HG02840 (cell line): ENCODE data around the gene RNF40.

Experiments
- ATAC-seq: cut with Tn5 transposase; IDR thresholded peaks from one replicate; pipeline ENCODE4 v1.9.1; 2021; ENCODE audit warnings: mild to moderate bottlenecking, moderate library complexity, moderate number of reproducible peaks; ENCODE audit not compliant: unreplicated experiment, low FRiP score

RNF40 gene

DNA sequence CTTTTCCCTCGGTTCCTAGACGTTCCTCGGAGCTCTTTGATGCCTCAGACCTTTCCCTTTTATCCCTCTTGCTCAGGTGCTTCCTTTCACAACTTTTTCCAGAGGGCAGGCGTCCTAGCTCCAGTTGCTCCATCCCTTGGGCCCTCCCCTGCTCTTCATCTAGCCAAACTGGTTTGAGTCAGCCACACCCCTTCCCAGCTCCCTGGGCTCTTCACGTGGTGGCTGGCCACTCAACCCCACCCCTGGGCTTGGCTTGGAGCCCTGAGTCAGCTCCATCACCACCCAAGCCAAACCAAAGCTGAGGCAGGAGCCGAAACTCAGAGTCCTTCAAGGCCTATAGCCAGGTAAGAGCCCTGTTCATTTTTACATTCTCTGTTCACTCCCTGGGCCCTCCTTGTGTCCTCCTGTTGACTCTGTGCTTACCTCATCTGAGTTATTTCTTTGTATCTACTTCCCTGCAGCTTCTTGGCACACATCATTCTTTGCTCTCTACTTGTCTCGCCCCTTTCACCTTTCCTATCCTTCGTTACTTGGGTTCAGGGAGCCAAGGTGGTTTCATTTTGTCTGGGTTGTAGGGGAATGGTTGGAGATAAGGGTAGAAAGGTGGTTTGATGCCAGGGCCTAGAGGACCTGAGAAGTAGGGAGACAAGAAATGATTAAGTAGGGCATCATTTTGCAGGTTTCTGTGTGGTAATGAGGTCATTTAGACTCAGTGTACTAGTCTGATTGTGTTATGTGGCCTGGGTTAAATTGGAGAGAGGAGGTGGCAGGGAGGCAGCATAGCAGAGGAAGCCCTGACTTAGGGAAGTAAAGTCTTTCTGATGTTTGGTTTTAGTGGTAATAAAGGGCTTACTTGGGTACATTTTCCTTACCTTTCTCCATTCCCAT is 21.5 kb upstream of the RNF40 start:
- no peak for ATAC-seq

DNA sequence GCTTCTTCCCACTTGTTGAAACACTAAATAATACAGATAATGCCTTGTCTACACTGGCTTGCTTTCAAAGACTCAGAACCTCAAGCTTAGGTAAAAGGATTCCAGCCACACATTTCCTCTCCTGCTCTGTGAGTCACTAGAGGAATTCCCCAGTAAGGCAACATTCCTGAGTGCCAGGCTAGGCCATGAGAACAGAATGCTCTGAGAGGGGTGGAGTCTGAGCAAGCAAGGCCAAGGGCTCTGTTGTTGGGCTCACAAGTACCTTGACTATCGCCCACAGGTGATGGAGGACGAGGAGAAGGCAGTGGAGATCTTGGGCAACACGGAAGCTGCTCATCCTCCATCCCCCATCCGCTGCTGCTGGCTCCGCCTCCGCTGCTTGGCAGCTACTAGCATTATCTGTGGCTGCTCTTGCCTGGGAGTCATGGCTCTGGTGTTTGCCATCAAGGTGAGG is 20.6 kb upstream of the RNF40 start:
- no peak for ATAC-seq

- ATAC-seq, result no peak
Observed at GRCh38 chr16:30743716-30744115, 18.4 kb upstream of the RNF40 start.

DNA sequence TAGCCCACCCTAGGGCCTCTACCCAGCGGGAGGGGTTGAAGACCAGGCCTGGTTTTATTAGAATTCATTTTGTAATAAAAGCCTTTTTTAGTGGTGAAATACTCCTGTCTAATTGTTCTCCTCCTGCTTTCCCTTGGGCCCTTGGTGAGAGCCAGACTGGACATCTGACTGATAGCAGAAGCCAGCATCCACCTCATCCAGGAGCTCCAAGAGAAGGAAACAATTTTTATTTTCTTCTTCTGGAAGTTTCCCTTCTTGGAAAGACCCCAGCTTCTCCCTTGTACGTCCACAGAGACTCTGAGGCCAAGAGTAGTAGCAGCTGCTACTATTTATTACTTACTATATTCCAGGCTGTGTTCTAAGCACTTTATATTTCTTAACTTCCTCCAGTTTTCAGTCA is 17.9 kb upstream of the RNF40 start:
- no peak for ATAC-seq

DNA sequence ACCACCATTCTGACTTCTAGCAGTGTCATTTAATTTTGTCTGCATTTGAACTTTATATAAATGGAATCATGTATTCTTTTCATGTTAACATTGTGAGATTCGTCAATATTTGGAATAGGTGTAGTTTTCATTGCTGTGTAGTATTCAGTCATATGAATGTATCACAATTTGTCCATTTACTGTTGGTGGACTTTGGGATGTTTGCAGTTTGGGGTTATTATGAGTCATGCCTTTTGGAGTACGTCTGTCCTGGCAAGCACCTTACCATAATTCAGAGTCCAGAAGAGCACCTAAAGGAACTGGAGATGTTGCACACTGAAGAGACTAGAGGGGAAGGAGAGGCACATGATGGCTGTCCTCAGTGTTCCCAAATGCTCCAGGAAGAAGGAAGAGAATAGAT is 17.0 kb upstream of the RNF40 start:
- ATAC-seq, result no peak

- ATAC-seq, result no peak
Observed at GRCh38 chr16:30746638-30747175, 15.4 kb upstream of the RNF40 start.

GRCh38 chr16:30747331-30747730 is 14.8 kb upstream of the RNF40 start:
- ATAC-seq, result no peak

- peak; percentile 97 for ATAC-seq
Observed at GRCh38 chr16:30747799-30748633, 14.1 kb upstream of the RNF40 start, which contains the start of gene PHKG2. Gene PHKG2, plus strand, starts transcription at chr16:30748425. Its CDS starts 396 bp downstream, at chr16:30748821.

DNA sequence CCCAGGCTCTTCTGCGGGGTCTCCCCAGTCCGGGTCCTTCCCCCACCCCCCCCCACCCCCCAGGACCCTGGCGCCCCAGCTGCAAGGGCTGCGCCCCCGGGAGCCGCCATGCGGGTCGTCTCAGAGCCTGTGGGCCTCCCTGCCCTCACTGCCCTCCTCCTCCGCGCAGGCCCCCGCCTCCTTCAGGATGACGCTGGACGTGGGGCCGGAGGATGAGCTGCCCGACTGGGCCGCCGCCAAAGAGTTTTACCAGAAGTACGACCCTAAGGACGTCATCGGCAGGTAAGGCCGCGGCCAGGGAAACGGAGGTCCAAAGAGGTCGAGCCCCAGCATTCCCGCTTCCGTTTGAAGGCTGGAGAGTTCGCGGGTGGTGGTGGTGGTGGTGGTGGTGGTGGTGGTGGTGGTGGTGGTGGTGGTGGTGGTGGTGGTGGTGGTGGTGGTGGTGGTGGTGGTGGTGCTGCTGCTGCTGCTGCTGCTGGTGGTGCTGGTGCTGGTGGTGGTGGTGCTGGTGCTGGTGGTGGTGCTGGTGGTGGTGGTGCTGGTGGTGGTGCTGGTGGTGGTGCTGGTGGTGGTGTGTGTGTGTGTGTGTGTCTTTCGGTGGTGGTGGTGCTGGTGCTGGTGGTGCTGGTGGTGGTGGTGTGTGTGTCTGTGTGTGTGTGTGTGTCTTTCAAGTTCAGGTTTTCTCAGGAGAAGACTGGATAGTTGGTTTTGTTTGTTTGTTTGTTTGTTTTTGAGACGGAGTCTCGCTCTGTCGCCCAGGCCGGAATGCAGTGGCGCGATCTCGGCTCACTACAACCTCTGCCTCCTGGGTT is 13.3 kb upstream of the RNF40 start:
- peak; percentile 14 for ATAC-seq

DNA sequence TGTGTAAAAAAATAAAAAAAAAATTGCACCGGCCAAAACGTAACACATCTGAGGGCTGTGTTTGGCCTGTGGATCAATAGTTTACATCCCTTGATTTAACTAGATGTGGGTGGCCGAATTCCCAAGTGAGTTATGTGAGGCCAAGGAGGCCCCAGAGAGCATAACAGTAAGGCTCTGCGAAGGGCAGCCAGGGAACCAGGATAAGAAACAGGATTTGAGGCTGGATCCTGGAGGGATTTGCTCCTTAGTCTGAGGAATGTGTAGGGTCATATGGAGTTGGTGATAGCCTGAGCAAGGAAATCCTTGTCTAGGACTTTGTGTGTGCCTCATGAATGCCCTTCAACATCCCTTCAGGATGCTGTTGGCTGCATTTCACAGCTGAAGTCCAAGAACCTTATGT is 11.9 kb upstream of the RNF40 start:
- ATAC-seq, result no peak

- no peak for ATAC-seq
Observed at GRCh38 chr16:30750876-30751465, 11.2 kb upstream of the RNF40 start.

- no peak for ATAC-seq
Observed at GRCh38 chr16:30753596-30753995, 8.5 kb upstream of the RNF40 start.

DNA sequence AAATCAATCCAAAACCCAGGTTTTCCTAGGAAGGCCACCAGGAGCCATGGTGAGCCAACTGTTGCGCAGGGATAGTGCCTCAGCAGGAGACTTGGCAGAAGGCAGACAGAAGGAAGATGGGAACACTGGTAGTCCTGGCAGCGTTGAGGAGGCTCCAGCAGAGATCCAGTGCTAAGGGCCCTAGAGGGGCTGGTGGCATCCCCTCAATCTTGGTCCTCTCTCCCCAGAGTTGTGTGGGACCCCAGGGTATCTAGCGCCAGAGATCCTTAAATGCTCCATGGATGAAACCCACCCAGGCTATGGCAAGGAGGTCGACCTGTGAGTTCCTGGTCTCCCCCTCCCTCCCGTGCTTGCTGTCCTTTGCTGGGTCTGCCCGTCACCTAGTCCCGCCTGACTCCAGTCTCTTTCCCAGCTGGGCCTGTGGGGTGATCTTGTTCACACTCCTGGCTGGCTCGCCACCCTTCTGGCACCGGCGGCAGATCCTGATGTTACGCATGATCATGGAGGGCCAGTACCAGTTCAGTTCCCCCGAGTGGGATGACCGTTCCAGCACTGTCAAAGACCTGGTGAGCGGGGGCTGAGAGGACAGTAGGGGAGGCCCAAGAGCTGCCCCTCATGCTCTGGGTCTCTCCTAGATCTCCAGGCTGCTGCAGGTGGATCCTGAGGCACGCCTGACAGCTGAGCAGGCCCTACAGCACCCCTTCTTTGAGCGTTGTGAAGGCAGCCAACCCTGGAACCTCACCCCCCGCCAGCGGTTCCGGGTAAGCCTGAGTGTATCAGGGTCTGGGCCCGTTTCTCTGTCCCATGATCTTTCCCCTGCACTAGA is 6.0 kb upstream of the RNF40 start:
- ATAC-seq, result no peak

DNA sequence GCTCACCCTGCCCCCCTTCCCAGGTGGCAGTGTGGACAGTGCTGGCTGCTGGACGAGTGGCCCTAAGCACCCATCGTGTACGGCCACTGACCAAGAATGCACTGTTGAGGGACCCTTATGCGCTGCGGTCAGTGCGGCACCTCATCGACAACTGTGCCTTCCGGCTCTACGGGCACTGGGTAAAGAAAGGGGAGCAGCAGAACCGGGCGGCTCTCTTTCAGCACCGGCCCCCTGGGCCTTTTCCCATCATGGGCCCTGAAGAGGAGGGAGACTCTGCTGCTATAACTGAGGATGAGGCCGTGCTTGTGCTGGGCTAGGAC is 5.4 kb upstream of the RNF40 start:
- ATAC-seq, result no peak

DNA sequence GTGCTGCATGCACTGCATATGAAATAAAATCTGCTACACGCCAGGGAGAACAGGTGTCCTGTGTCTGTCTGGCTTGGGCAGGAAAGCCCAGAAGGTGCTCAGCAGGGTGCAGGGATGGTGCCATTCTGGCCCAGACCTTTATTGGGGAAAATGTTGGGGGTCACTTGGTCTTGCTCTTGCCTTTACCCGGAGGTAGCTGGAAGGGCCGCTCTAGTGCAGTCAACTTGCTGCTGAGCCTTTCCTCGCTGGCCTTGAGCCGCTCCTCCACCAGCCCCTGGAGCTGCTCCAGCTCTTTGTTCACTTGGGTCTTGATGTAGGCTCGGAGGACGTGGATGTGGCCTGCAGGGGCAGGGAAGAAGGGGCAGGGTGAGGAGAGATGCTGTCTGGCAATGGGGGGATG is 4.8 kb upstream of the RNF40 start:
- ATAC-seq, result no peak

- ATAC-seq, result no peak
Observed at GRCh38 chr16:30758988-30759491, 3.1 kb upstream of the RNF40 start.

DNA sequence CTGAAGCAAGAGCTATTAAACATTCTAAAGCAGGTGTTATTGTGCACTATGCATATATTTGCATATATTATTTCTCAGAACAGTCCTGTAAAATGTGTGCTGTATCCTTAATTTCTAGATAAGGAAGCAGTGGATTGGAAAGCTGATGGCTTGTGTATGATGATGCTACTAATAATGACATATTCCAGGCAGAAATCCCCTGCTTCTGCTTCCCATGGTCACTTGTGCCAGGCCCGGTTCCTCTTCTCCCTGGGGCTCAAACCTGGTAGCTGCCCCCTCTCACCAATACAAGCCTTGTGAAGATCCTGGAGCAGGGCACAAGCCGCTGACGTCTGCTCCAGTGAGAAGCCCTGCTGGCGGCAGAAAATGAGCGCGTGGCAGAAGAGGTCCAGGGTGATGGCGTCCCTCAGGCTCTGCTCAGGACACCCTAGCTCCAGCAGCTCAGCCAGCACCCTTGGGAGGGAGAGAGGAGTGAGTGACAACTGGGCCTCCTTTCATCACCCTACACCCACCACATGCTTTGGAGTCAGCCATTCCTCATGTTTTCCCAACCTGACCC is 2.0 kb upstream of the RNF40 start:
- ATAC-seq, result no peak

DNA sequence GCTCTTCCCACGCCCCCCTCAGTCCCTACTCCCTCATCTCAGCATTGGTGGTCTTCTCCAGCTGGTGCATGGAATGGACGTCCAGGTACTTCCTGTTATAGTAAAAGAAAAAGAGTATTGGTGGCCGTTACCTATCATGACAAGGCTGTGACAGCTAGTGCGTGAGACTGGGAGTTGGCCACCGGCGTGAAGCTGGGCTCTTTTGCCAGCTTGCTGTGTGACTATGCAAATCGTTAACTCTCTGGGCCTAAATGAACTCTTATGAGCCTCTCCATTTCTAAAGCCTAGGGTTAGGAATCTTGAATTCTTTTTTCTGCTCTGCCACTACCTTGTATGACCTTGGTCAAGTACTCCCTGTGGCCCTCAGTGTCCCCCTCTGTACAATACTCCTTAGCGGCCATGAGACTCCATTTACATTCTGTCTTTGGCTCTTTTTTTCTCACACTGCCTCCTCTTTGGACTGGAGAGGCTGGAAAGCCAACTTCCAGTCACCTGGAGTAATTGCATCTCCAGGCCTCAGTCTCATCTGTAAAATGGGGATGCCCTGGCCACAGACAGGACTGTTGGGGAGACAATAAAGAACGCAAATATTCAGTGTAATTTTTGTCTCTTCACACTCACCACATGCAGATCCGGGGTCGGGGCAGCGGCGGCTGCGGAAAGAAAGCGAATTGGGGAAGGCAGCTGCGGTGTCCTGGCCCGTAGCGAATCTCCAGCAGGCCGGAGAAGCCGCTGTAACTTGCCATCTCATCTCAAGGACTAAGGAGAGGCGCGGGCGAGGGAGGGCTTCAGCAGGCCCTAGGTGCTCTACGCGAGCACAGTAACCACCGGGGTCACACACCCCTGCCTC is 1.3 kb upstream of the RNF40 start:
- ATAC-seq, result no peak
